HG03558 (cell line): Measurements from ENCODE around the gene LMO1.

Experiments
- ATAC-seq: cut with Tn5 transposase; IDR thresholded peaks from one replicate; pipeline ENCODE4 v1.9.1; 2021; ENCODE audit warnings: moderate number of reproducible peaks; ENCODE audit not compliant: unreplicated experiment; ENCODE audit errors: extremely low read depth

LMO1 gene

GRCh38 chr11:8266246-8267241 lies 2.9 kb upstream of the LMO1 start:
- no peak for ATAC-seq

GRCh38 chr11:8265681-8266241 lies 2.1 kb upstream of the LMO1 start:
- no peak for ATAC-seq

- ATAC-seq, result no peak
These were observed 439 bp downstream of the LMO1 start for GRCh38 chr11:8263109-8263768.

GRCh38 chr11:8262552-8263108 lies 1.0 kb downstream of the LMO1 start:
- no peak for ATAC-seq

GRCh38 chr11:8261921-8262551 lies 1.6 kb downstream of the LMO1 start:
- ATAC-seq, result no peak

- ATAC-seq, result no peak
These were observed 2.4 kb downstream of the LMO1 start for GRCh38 chr11:8261291-8261690.

- no peak for ATAC-seq
These were observed 3.3 kb downstream of the LMO1 start for GRCh38 chr11:8260202-8260966.

GRCh38 chr11:8259306-8259959 lies 4.2 kb downstream of the LMO1 start:
- no peak for ATAC-seq

- ATAC-seq, result no peak
These were observed 4.9 kb downstream of the LMO1 start for GRCh38 chr11:8258784-8259183.

- ATAC-seq, result no peak
These were observed 5.4 kb downstream of the LMO1 start for GRCh38 chr11:8258289-8258688.

- ATAC-seq, result no peak
These were observed 6.5 kb downstream of the LMO1 start for GRCh38 chr11:8257003-8257664.

GRCh38 chr11:8256271-8257002 lies 7.2 kb downstream of the LMO1 start:
- no peak for ATAC-seq

GRCh38 chr11:8253566-8253965 lies 10.1 kb downstream of the LMO1 start:
- ATAC-seq, result no peak

GRCh38 chr11:8252946-8253345 lies 10.7 kb downstream of the LMO1 start:
- no peak for ATAC-seq

- no peak for ATAC-seq
These were observed 11.3 kb downstream of the LMO1 start for GRCh38 chr11:8252388-8252787.

- no peak for ATAC-seq
These were observed 11.9 kb downstream of the LMO1 start for GRCh38 chr11:8251616-8252295.

GRCh38 chr11:8250981-8251615 lies 12.6 kb downstream of the LMO1 start:
- ATAC-seq, result no peak
